ENCODE data around the gene CCDC93. TPM values are rescaled to one million over a fixed set of nuclear protein-coding genes. Genes with fewer than 3 reads are reported as not detected.

Gene CCDC93
- total and polyA plus RNA-seq, 2 of the 4 experiments (the other 2 are of a cell fraction): 8.1 to 17.2 TPM

GRCh38 chr2:118010473-118010872 lies 3.4 kb downstream of the CCDC93 start:
- ATAC-seq (ENCODE audit: low read depth): no peak
- dilution Hi-C loops (cut with HindIII; ENCODE audit: low sequenced_read_pairs, unreplicated experiment): no loop called here
- TF ChIP-seq BHLHE40 (IDR thresholded peaks at IDR 0.05; ENCODE audit: low read depth, low read length) (no peak), POLR2A (IDR thresholded peaks at IDR 0.05; ENCODE audit: low read depth, low read length) (no peak), RFX5 (IDR thresholded peaks at IDR 0.05; ENCODE audit: low read depth, low read length) (no peak), RCOR1 (IDR thresholded peaks at IDR 0.05; ENCODE audit: insufficient replicate concordance, low read length) (no peak), MXI1 (IDR thresholded peaks at IDR 0.05; ENCODE audit: borderline replicate concordance, low read depth, low read length) (no peak), MAFK (IDR thresholded peaks at IDR 0.05; ENCODE audit: low read depth, low read length) (no peak)

More at GRCh38 chr2:118010473-118010872, 3.4 kb downstream of the CCDC93 start:
- Histone ChIP-seq H4K91ac (ENCODE audit: insufficient read depth, low read depth, low read length) (no peak overlapping the region), H3K27ac (ENCODE audit: insufficient read depth, low read length) (no peak overlapping the region), H2BK15ac (ENCODE audit: low read depth, low read length) (no peak overlapping the region), H3K9ac (ENCODE audit: low read depth, low read length) (no peak overlapping the region), H4K5ac (ENCODE audit: low read depth, low read length) (no peak overlapping the region), H3K4me1 (ENCODE audit: control insufficient read depth, insufficient read depth, low read length) (peaks cover 3% of the 10 kb centered on the region), H2BK120ac (ENCODE audit: low read depth, low read length) (no peak overlapping the region), H3K9me1 (ENCODE audit: insufficient read depth, low read length) (no peaks in the 10 kb centered on the region), H3K4me3 (ENCODE audit: insufficient read depth, low read depth, low read length) (no peak overlapping the region), H3K23ac (ENCODE audit: low read depth, low read length) (peak overlapping the region; percentile 24; the same call in 1 of the 2 replicates), H3K4ac (ENCODE audit: low read depth, low read length) (no peak overlapping the region), H2AK5ac (ENCODE audit: low read depth, low read length) (no peak overlapping the region), H2AFZ (replicated peaks; ENCODE audit: low read length, poor library complexity) (no peak overlapping the region), H2BK5ac (ENCODE audit: low read depth, low read length, poor library complexity, severe bottlenecking) (no peak overlapping the region), H2AK9ac (replicated peaks; ENCODE audit: low read depth, low read length, poor library complexity) (no peak overlapping the region), H3K36me3 (ENCODE audit: control insufficient read depth, insufficient read depth, low read length) (peaks cover 10% of the 10 kb centered on the region), H3K27me3 (ENCODE audit: control insufficient read depth, insufficient read depth, low read length) (no peaks in the 10 kb centered on the region), H3K79me1 (ENCODE audit: low read depth in 1 of 2, low read length in 2 of 2) (peaks cover 8 to 30% of the 10 kb centered on the region in 2 experiments; a peak in 3 of 4 replicates), H3K56ac (ENCODE audit: extremely low read depth, insufficient read depth, low read length) (no peak overlapping the region), H3K18ac (ENCODE audit: low read depth, low read length) (no peak overlapping the region), H3K14ac (replicated peaks; ENCODE audit: low read depth, low read length) (no peak overlapping the region), H3K9me3 (ENCODE audit: control insufficient read depth, insufficient read depth, low read length) (no peaks in the 10 kb centered on the region), H2BK20ac (ENCODE audit: low read depth, low read length) (no peak overlapping the region), H4K8ac (ENCODE audit: low read depth in 2 of 2, low read length in 2 of 2) (no peak overlapping the region), H4K20me1 (ENCODE audit: insufficient read depth, low read length) (peaks cover 12% of the 10 kb centered on the region; the same call in 1 of the 2 replicates), H3K4me2 (ENCODE audit: low read depth, low read length) (no peak overlapping the region)
- no peak for DNase-seq
- BruUV-seq (replicated peaks): no TSS peak
- ChIA-PET POLR2A (ENCODE audit: unreplicated experiment) (no interaction called here), CTCF (no interaction called here)
- in situ Hi-C loops (cut with MboI; ENCODE audit: low sequenced_read_pairs) (no loop called here), intact Hi-C loops (cut with micrococcal nuclease) (no loop called here)

Measured in IMR-90 (cell line).